Epidermal melanocyte (primary cell): ENCODE data around the gene TRMU.
"Not testable (repeated sequence)": the region's sequence is repeated elsewhere in the genome, so short reads cannot be mapped to it uniquely, and the experiment has no call there.

ENCODE experiments used
- DNase-seq: peaks from one replicate; pipeline ENCODE4 v3.0.0; 2011; ENCODE audit warnings: low spot score; ENCODE audit not compliant: insufficient read length

TRMU gene

DNA sequence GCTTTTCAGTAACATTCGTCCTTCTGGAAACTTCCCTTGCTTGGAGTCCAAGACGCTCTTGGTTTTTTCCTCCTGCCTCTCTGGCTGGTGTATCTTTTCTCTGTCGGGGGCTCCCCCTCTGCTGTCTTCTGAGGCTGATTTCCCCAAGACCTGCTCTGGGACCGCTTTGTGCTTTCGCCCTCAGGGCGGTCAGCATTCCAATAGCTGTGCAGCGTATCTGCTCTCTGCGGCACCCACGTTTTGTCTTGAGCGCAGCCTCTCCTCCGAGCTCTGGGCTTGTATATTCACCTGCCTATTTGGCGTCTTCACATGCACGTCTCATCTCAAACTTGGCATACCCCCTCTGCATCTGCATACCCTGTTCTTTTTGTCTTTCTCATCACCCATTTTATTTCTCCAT lies 36.4 kb upstream of the TRMU start:
- no peak for DNase-seq

DNA sequence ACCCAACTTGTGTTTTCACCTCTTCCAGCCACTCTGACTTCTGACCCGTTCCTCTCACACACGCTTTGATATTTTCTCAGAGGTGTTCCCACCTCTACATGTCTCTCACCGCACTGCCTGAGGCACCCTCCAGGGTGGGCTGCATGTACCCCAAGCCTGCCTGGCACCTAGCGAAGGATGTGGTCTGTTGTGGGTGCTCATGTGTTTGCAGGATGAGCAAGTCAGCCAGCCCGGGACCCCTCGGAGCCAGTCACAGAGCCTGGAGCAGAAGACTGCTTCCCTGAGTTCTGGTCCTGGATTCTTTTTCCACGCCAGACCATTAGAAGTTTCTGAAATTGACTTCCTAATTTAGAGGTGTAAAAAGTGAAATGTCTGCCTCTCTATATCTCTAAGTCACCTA lies 35.0 kb upstream of the TRMU start:
- DNase-seq: no peak

DNA sequence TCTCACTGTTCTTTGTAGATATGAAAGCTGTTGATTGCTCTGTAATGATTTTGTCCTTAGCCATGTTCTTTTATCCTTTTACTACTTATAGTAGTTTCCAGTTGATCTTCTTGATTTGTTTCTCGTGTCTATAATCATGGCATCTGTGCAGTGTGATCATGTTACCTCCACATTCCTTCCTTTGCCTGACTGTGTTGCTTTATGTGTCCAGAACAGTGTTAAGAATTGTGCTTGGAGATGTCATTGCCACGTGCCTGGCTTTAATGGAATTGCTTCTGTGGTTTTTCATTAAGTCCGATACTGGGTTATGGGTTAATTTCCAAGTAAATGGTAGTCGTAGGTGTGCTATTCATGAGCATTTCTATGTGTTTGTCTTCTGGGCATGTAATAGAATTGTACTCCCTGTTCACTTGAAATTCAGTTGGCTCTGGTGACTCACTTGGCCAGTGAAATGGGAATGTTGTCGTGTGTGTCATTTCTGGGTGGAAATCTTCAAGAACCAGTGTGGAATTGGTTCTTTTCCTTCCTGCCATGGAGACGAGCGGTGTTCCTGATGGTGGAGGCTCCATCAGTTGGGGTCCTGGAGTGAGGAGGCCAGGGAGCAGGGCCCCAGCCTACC lies 32.1 kb upstream of the TRMU start:
- DNase-seq: no peak

DNA sequence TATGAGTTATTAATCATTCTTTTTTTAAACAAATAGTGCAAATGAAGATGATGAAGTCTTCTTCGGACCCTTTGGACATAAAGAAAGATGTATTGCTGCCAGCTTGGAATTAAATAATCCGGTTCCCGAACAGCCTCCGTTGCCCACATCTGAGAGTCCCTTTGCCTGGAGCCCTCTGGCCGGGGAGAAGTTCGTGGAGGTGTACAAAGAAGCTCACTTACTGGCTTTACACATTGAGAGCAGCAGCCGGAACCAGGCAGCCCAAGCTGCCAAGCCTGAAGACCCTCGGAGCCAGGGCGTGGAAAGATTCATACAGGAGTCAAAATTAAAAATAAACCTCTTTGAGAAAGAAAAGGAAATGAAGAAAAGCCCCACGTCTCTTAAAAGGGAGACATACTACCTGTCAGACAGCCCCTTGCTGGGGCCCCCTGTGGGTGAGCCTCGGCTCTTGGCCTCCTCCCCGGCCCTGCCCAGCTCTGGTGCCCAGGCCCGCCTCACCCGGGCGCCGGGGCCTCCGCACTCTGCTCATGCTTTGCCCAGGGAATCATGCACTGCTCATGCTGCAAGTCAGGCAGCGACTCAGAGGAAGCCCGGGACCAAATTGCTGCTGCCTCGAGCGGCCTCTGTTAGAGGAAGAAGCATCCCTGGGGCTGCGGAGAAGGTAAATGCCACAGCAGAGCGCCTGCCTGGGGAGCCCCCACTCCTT lies 27.1 kb upstream of the TRMU start:
- DNase-seq: no peak

DNA sequence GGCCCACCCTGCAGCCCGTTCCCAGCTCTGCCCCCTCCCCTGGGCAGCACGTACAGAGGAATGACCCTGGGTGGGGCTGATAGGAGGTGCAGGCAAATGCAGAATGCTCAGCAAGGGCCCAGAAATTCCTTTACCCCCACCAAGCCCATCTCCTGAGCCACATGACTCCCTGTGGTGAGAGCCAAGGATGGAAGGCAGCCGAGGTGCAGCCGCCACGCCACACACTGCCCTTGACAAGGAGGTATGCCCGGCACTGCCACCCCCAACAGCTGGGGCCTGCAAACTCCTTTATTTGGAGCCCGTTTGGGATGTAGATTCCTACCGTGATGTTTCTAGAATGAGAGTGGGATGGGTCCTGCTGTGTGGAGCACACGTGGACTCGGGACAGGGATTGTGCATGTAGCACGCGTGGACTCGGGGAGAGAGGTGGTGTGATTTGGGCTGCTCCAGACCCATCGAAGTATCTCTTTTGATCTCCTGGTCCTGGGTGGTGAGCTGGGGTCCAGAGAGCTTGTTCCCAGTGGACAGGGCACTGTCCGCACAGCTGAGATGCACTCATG lies 25.9 kb upstream of the TRMU start:
- DNase-seq: no peak

DNA sequence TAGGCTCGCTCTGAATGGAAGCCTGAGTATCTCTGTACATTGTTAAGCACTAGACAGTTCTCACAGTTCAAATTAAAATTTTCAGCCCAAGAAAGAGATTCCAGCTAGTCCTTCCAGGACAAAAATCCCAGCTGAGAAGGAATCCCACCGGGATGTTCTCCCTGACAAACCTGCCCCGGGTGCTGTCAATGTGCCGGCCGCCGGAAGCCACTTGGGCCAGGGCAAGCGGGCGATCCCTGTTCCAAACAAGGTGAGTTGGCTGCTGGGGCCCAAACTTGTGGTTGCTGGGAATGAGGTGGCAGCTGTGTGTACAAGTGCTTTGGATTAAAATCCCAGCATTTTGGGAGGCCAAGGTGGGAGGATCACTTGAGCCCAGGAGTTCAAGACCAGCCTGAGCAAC lies 23.5 kb upstream of the TRMU start:
- no peak for DNase-seq

DNA sequence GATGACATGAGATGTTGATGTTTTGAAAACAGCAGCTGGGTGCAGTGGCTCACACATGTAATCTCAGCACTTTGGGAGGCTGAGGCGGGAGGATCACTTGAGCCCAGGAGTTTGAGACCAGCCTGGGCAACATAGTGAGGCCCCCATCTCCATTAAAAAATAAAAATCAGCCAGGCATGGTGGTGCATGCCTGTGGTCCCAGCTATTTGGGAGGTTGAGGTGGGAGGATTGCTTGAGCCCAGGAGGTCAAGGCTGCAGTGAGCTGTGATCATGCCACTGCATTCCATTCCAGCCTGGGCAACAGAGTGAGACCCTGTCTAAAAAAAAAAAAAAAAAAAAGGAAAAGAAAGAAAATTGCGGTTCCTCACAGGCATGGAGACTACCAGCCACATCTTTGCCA lies 22.7 kb upstream of the TRMU start:
- not testable (repeated sequence) for DNase-seq

DNA sequence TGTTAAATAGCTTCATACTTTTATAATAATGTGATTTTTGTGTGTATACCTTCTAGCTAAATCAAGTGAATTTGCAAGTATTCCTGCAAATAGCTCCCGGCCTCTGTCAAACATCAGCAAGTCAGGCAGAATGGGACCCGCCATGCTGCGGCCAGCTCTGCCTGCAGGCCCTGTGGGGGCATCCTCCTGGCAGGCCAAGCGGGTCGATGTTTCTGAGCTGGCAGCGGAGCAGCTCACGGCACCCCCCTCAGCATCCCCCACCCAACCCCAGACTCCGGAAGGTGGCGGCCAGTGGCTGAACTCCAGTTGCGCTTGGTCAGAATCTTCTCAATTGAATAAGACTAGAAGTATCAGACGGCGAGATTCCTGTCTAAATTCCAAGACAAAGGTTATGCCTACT lies 19.5 kb upstream of the TRMU start:
- DNase-seq: no peak

DNA sequence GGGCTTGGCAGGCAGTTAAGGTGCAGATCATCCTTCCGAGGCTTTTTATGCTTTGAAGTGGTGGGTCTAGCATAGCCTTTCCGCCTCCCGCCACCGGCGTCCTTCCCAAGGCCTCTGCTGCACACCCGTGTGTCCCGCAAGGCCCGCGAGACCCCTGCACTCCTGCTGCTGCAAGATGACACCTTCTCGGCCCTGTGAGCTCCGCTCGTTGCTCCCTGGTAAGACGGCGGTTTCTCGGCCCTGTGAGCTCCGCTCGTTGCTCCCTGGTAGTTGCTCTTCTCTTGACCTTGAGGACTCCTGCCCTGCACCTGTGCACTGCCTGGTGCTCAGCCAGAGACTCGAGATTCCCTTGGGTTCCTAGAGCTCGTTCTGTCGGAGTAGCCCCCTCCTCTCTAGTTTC lies 17.9 kb upstream of the TRMU start:
- DNase-seq: no peak

DNA sequence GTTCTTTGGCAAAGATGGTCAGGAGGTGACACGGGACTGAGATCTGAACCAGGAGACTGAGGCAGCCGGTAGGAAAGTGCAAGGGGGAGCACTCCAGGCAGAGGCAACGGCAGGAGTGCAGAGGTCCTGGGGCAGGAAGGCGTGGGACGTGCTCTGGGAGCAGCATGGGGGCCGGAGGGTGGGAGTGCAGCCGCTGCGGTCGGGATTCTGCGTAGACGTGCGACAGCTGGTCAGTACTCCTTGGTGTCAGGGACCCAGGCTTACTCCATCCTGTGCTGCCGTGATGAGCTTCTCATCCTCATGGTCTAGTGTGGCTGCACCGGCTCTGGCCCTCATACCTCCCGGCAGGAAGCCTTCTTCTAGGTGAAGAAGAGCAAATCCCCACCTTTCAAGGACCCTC lies 16.9 kb upstream of the TRMU start:
- DNase-seq: no peak

DNA sequence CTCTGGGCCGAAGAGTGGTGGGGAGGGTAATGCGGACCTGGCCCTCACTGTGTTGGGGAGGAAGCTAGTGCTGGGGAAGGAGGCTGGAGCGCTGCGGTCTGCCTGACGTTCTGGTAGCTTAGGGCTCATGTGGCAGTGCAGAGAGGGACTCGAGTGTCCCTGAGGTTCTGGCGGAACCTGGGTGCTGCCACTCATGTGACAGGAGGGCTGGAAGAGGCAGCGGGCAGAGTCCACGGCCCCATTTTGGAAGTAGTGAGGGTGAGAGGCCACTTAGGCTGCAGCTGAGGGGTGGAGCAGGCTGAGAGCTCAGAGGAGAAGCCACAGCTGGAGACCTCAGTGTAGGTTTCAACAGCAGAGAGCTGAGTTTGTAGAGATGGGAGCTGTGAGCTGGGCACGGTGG lies 16.2 kb upstream of the TRMU start:
- no peak for DNase-seq

DNA sequence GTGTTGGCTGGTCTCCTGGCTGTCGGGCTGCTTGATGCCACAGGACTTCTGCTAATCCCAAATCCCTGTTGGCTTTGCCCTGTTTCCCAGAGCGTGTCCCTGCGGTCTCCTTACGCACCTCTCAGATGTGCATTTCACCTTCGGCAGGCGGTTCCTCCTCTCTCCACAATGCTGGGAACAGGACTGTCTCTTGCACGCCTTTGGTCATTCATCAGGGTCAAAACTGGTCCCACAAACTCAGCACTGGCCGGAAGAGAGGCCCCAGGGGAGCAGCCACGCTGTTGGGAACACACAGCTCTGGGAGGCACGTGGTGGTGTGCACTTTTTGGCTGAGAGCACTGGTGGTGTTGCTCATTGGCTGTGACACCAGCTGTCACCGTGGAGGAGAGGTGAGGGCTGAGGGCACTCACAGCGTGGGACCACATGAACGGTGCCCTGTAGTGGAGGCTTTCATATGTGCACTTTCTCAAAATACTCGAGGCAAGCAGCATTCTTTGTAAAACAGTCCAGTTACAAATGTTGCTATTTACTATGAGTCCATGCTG lies 15.3 kb upstream of the TRMU start:
- no peak for DNase-seq

DNA sequence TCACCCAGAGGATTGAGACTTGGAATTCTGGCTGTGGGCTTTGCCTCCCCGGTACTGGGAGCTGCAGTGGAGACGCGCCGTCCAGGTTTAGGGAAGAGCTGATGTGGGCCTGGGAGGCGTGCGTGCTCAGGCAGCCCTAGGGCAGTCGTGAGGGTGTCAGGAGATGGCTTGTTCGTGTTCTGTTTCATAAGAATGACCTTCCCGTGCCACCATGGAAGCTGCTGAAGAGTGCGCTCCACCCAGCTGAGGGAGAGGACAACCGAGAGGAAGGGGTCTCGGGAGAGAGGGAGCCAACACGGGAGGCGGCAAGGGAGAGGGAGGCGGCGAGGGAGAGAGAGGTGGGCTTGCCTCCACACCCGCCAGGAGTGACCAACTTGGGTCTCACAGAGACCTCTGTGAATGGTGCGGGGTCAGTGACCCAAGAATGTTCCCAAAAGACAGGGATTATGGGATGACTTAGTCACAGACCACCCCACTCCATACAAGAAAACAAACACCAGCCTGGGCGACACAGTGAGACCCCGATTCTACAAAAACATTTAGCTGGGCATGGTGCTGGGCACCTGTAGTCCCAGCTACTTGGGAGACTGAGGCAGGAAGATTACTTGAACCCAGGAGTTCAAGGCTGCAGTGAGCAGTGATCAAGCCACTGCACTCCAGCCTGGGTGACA lies 14.7 kb upstream of the TRMU start:
- no peak for DNase-seq

DNA sequence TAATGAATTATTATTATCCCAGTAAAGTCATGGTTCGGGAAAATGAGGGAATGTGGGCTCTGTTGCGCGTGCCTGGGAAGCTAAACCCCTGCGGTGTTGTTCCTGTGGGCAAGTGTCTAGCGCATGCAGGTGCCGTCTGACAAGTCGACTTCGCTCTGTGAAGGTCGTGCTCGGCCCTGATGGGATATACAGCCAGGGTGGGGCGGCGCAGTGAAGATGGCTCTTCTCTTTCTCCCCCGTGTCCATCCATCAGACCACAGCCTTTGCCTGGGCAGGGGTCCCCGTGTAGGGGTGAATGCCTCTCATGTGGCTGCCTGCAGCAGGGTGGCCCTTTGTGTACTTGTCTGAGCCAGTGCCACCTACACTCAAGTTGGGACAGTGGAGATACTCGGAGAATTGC lies 12.8 kb upstream of the TRMU start:
- no peak for DNase-seq

DNA sequence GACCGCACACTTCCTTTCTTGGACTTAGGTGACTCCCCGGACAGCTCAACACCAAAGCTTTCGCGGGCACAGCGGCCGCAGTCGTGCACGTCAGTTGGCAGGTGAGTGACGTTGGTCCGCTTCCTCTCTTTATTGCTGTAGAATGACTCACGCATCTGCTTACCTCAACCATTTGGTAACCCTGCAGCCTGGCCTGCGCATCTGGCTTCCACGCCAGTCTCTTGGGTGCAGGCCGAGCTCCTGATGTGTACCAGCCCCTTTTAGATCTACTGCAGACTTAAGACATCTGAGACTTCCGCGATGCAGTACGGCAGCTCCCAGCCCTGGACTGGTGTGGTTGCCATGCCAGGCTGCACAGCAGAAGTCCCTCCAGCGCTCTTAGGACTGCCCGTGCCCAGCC lies 12.4 kb upstream of the TRMU start:
- no peak for DNase-seq

DNA sequence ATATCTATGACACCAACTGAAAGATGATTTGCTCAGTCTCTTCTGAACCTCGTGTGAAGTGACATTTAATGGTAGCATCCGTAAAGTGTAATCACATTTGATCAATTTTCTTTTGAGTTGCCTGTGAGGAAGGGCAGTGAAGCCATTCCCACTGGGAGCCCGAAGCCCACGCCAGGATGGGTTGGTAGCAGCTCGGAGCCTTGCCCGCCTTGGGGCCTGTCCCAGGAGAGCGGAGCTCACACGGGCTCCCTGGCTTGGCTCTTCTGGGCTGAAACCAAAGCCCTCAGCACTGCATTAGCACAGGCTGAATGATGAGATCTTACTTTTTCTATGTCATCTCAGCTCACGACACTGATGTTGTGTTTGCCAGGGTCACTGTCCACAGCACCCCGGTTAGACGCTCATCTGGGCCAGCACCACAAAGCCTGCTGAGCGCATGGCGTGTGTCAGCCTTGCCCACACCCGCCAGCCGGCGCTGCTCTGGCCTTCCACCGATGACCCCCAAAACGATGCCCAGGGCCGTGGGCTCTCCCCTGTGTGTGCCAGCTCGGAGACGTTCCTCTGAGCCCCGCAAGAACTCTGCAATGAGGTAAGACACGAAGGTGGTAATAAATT lies 9.3 kb upstream of the TRMU start:
- no peak for DNase-seq

DNA sequence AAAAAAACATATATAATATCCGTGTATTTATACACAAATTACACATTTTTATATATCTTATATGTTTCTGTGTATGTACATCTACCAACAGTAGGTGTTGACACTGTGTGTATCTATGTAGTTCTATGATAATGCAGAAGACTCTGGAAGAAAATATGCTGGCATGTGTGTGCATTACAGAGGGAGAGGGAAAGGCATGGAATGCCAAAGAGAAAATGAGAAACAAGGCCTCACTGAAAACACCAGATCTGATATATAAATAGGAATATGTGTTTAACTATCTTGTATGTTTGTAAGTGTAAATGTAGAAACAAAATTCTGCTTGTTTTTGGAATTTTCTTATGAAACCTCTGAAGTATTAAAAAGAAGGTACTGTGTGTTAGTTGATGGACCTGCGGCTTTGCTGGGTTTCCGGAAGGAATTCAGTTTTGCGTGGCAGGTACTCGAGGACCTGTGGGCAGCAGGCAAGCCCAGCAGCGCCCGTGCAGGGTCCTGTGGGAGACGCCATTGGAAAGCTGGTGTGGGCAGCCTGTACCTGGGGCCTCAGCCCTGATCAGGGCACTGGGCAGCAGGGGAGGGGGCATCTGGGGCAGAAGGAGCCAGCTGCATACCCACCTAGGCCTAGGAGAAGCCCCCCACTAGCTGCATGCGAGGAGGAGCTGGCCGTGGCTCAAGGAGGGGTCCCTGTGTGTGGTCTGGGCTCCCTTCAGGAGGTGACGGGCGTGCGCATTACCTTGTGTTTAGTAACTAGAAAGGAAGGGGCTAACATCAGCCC lies 7.6 kb upstream of the TRMU start:
- DNase-seq: no peak

DNA sequence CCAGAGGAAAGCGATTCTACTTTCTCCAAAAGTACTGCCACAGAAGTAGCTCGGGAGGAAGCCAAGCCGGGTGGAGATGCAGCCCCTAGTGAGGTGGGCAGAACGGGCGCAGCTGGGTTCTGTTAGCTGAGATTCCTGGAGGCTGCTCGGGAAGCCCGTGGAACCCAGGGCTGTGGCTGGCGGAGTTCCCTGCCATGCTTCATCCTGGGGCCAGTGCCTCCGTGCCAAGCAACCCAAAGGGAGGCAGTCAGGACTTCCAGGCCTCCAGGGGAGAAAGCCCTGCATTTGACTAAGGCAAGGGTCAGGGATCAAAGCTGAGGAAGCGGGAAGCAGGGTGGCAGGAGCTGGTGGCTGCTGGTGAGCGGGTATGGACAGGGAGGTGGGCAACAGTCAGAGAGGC lies 6.7 kb upstream of the TRMU start:
- no peak for DNase-seq

DNA sequence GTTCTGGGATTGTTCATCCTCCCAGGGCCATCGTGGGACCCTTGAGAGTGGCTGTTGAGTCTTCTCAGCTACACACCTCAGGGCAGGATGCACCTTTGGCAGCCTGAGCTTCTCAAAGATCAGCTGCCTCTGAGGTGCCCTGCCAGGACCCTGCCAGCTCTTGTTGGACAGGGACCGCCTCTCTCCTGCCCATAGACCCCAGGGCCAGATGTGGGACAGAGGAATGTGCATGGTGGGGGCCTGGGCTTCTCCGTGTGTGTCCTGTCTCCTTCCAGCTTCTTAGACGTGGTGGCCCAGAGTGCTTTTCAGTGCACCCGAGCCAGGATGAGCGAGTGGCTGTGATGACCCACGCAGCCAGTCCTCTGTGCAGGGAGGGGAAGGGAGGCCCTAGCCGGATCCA lies 5.9 kb upstream of the TRMU start:
- no peak for DNase-seq

DNA sequence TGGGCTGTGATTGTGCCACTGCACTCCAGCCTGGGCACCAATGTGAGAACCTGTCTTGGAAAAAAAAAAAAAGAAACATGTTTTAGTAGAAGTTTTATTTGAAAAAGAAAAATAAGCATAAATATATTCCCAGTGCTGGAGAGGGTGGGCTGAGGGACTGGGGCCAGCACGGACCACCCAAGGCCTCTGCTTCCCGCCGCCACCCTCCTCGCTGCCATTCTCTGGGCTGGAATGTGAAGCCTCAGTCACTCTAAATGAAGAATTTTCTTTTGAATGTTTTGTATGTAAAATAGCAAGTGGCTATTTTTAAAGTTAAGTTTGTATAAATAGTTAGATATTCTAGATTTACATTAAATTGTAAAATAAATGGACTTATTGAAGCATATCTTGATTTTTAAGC lies 5.1 kb upstream of the TRMU start:
- no peak for DNase-seq

DNA sequence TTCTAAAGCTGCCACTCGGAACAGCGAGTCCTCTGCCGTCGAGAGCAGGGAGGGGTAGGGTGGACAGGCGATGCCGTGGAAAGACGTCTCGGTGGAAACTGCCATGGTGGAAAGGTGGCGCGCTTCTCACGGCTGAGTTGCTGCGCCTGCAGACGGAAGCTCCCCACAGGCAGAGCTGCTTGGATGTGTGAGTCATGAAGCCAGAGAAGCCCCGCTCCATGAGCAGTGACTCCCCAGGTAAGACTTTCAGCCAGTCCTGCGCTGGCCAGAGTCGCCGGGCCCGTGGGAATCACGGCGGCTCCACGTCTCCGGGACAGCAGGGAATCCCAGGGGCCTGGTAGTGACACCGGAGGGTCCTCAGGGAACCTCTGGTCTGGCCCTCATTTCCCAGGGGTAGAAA lies 4.0 kb upstream of the TRMU start:
- no peak for DNase-seq
